ENCODE results near the gene ITGB4.

Gene ITGB4

GRCh38 chr17:75764711-75765421 is 43.6 kb downstream of the ITGB4 start, which contains the start of gene GALK1:
TSS of gene GALK1 (minus strand) at chr17:75765192. CDS start at chr17:75765136, 56 bp downstream.
- TF ChIP-seq CTCF (IDR thresholded peaks at IDR 0.05; ENCODE audit: low read depth, low read length), result peak; percentile 68
- in situ Hi-C loops (cut with HindIII; ENCODE audit: low sequenced_read_pairs), result no loop called here
- H3K4me3 ChIP-seq (ENCODE audit: low read depth, low read length), result peak within 1 kb of the TSS; percentile 53
- peak; percentile 53 for DNase-seq (ENCODE audit: low read depth, low spot score)

GRCh38 chr17:75765981-75766380 is 44.7 kb downstream of the ITGB4 start:
- no peak for TF ChIP-seq CTCF (IDR thresholded peaks at IDR 0.05; ENCODE audit: low read depth, low read length)
- no peak for DNase-seq (ENCODE audit: low read depth, low spot score)
- in situ Hi-C loops (cut with HindIII; ENCODE audit: low sequenced_read_pairs), result no loop called here
- no peak overlapping the region for H3K4me3 ChIP-seq (ENCODE audit: low read depth, low read length)

GRCh38 chr17:75767881-75768280 is 46.6 kb downstream of the ITGB4 start:
- no peak overlapping the region for H3K4me3 ChIP-seq (ENCODE audit: low read depth, low read length)
- no peak for TF ChIP-seq CTCF (IDR thresholded peaks at IDR 0.05; ENCODE audit: low read depth, low read length)
- DNase-seq (ENCODE audit: low read depth, low spot score), result no peak
- in situ Hi-C loops (cut with HindIII; ENCODE audit: low sequenced_read_pairs), result no loop called here

- no peak overlapping the region for H3K4me3 ChIP-seq (ENCODE audit: low read depth, low read length)
- no peak for DNase-seq (ENCODE audit: low read depth, low spot score)
- in situ Hi-C loops (cut with HindIII; ENCODE audit: low sequenced_read_pairs), result no loop called here
Observed at GRCh38 chr17:75769536-75769935, 48.3 kb downstream of the ITGB4 start.

GRCh38 chr17:75771334-75772281 is 50.3 kb downstream of the ITGB4 start:
- TF ChIP-seq CTCF (IDR thresholded peaks at IDR 0.05; ENCODE audit: low read depth, low read length), result peak; percentile 36
- in situ Hi-C loops (cut with HindIII; ENCODE audit: low sequenced_read_pairs), result no loop called here
- no peak overlapping the region for H3K4me3 ChIP-seq (ENCODE audit: low read depth, low read length)
- DNase-seq (ENCODE audit: low read depth, low spot score), result no peak

More at GRCh38 chr17:75769536-75769935, 48.3 kb downstream of the ITGB4 start:
- TF ChIP-seq CTCF (IDR thresholded peaks at IDR 0.05; ENCODE audit: low read depth, low read length), result no peak

- TF ChIP-seq CTCF (IDR thresholded peaks at IDR 0.05; ENCODE audit: low read depth, low read length), result no peak
- DNase-seq (ENCODE audit: low read depth, low spot score), result no peak
- in situ Hi-C loops (cut with HindIII; ENCODE audit: low sequenced_read_pairs), result no loop called here
- no peak overlapping the region for H3K4me3 ChIP-seq (ENCODE audit: low read depth, low read length)
Observed at GRCh38 chr17:75773121-75773807, 52.0 kb downstream of the ITGB4 start.
